H1 (cell line): ENCODE data around the gene TBC1D22A. TPM values are rescaled to one million over a fixed set of nuclear protein-coding genes. Genes with fewer than 3 reads are reported as not detected.

Experiments
- ATF3 ChIP-seq: IDR thresholded peaks from 2 replicates; pipeline ENCODE4 v1.6.1; 2011; ENCODE audit warnings: low read depth, mild to moderate bottlenecking, low read length; ENCODE audit not compliant: insufficient read depth
- NANOG ChIP-seq: IDR thresholded peaks from 2 replicates; pipeline ENCODE4 v1.6.1; 2011; ENCODE audit warnings: low read length, low read depth, mild to moderate bottlenecking, inconsistent platforms; ENCODE audit not compliant: insufficient read depth, poor library complexity, severe bottlenecking
- SP1 ChIP-seq: IDR thresholded peaks from 2 replicates; pipeline ENCODE4 v1.6.1; 2011; ENCODE audit warnings: low read depth, low read length
- SP2 ChIP-seq: IDR thresholded peaks from 2 replicates; pipeline ENCODE4 v1.6.1; 2012; ENCODE audit warnings: mild to moderate bottlenecking, low read length, inconsistent platforms
- SRF ChIP-seq: IDR thresholded peaks from 2 replicates; pipeline ENCODE4 v1.6.1; 2011; ENCODE audit warnings: mild to moderate bottlenecking, low read depth, low read length, moderate library complexity
- ZNF274 ChIP-seq: IDR thresholded peaks from 2 replicates; pipeline ENCODE4 v1.7.0; 2012; ENCODE audit warnings: low read length, borderline replicate concordance; ENCODE audit errors: extremely low read depth
- polyA plus RNA-seq, 7 experiments: library from polyadenylated mRNA; depleted of rRNA in 3 of 7; stranded (reverse) in 5 of 7; unstranded in 2 of 7; fragments of >200 nt in 5 of 7; fragments of 200-250 nt in 2 of 7; gene quantifications; 1 replicate in 5 of 7; 2 replicates in 1 of 7; 4 replicates in 1 of 7; pipeline versions ENCODE4 v1.2.1 to v1.2.3, GENCODE V29; 2011 to 2013; ENCODE audit warnings: missing spikeins in 2 of 7, mixed read lengths in 2 of 7
- total RNA-seq: library from RNA; stranded (reverse); fragmentation: NEBNext Ultra II Directional; extraction: Animal tissue kit (Norgen Biotek cat#: 25700); gene quantifications from 2 replicates; pipeline ENCODE4 v1.2.1, GENCODE V29; 2021

The TBC1D22A gene
- total and polyA plus RNA-seq, 2 of the 8 experiments (the other 6 are each of a cell fraction or from before 2014, with no cell fraction given), result 11.9 to 18.4 TPM

- TF ChIP-seq ZNF274 (no peak), SP1 (no peak), SRF (no peak), NANOG (no peak), SP2 (no peak), ATF3 (no peak)
Observed at GRCh38 chr22:47192651-47193437, 430.4 kb downstream of the TBC1D22A start (continued).
